H1 (cell line): Measurements from ENCODE around the gene AAGAB. TPM values are rescaled to one million over a fixed set of nuclear protein-coding genes. Genes with fewer than 3 reads are reported as not detected.

ENCODE experiments used
- EZH2 ChIP-seq: fragments of 200-600 bp; sonication (generic); IDR thresholded peaks from 2 replicates; pipeline ENCODE4 v1.7.1; 2012; ENCODE audit warnings: low read depth, mild to moderate bottlenecking, moderate library complexity, low read length, inconsistent platforms; ENCODE audit not compliant: severe bottlenecking
- polyA plus RNA-seq, 7 experiments: library from polyadenylated mRNA; depleted of rRNA in 3 of 7; stranded (reverse) in 5 of 7; unstranded in 2 of 7; fragments of >200 nt in 5 of 7; fragments of 200-250 nt in 2 of 7; gene quantifications; 1 replicate in 5 of 7; 2 replicates in 1 of 7; 4 replicates in 1 of 7; pipeline versions ENCODE4 v1.2.1 to v1.2.3, GENCODE V29; 2011 to 2013; ENCODE audit warnings: missing spikeins in 2 of 7, mixed read lengths in 2 of 7
- total RNA-seq: library from RNA; stranded (reverse); fragmentation: NEBNext Ultra II Directional; extraction: Animal tissue kit (Norgen Biotek cat#: 25700); gene quantifications from 2 replicates; pipeline ENCODE4 v1.2.1, GENCODE V29; 2021

The AAGAB gene
- total and polyA plus RNA-seq, 2 of the 8 experiments (the other 6 are each of a cell fraction or from before 2014, with no cell fraction given): 20.1 to 45.9 TPM

DNA sequence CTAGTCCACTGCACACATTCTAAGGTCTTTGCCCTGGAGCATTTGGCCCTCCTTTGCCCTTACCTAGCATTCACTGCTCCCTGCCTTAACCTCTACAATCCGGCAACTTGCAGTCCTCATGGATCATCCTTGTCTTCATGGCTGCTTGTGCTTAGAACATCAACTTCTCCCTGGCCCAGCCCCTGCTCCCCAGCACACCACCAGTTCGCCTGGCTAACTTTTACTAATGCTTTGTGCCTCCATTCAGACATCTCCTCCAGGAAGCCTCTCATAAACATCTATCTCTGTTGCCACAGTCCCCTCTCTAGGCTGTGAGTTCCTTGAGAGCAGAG, 57.1 kb downstream of the AAGAB start (continued):
- no peak for TF ChIP-seq EZH2
